ENCODE measurements around the gene NOD1.

DNA sequence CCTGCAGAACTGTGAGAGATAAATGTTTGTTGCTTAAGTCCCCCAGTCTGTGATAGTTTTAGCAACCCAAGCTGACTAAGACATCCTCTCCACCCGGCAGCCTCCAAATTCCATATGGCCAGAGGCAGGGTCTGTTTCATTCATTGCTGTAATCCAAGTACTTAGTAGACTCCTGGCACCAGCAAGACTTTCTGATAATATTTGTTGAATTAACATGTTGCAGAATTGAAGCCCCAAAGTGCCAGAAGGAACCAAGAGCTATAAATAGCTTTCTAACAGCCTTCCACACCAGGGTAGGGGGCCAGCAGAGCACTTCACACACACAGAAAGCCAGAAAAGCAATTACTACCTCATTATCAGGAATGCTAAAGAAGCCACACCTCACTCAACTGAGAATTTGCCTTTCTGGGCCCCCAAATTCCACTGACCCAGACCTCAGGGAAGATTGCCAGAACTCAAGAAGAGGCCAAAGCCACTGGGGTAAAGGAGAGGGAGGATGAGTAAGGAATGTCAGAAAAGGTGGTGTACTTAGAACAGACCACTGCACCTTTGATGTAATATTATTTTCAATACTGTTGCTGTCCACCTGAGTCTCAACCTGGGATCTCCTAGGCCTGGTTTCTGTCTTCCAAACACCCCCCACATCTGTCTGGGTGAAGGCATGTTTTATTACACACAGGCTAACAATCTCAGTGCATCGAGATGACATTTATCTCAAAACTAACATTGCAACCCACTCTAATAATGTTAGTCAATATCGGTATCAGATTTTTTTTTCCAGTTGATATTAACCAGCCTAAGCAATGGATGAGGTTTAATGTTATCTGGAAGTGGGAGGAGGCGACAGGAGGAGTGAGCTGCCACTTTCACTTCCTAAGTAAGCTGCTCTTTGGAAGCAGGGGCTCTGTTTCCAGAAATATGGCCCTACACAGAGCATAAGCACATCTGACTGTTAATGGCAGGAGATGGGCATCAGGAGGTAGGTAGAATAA, 5.5 kb downstream of the NOD1 start:
- TF ChIP-seq JUND (IDR thresholded peaks at IDR 0.05; ENCODE audit: low read length), result no peak
- TF ChIP-seq ZNF274 (IDR thresholded peaks at IDR 0.05; ENCODE audit: borderline replicate concordance, extremely low read depth, low read length), result no peak
- TF ChIP-seq RXRA (IDR thresholded peaks at IDR 0.05; ENCODE audit: insufficient read depth, low read depth, low read length), result no peak
- TF ChIP-seq POLR2A (IDR thresholded peaks at IDR 0.05; ENCODE audit: control extremely low read depth in 1 of 2, low read depth in 2 of 2, low read length in 2 of 2), result no peak
- TF ChIP-seq, protein P1, sequence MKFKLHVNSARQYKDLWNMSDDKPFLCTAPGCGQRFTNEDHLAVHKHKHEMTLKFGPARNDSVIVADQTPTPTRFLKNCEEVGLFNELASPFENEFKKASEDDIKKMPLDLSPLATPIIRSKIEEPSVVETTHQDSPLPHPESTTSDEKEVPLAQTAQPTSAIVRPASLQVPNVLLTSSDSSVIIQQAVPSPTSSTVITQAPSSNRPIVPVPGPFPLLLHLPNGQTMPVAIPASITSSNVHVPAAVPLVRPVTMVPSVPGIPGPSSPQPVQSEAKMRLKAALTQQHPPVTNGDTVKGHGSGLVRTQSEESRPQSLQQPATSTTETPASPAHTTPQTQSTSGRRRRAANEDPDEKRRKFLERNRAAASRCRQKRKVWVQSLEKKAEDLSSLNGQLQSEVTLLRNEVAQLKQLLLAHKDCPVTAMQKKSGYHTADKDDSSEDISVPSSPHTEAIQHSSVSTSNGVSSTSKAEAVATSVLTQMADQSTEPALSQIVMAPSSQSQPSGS (IDR thresholded peaks at IDR 0.05; ENCODE audit: low read length), result no peak
- no peak for TF ChIP-seq RAD21 (IDR thresholded peaks at IDR 0.05 in 1 of 2, conservative IDR thresholded peaks at IDR 0.05 in 1 of 2; ENCODE audit: low read depth in 2 of 2, low read length in 2 of 2)
- no peak for TF ChIP-seq POLR2AphosphoS5 (IDR thresholded peaks at IDR 0.05; ENCODE audit: low read depth, low read length)
- no peak for TF ChIP-seq BCL11A (IDR thresholded peaks at IDR 0.05; ENCODE audit: low read depth in 2 of 2, low read length in 2 of 2)
- TF ChIP-seq, protein P2, sequence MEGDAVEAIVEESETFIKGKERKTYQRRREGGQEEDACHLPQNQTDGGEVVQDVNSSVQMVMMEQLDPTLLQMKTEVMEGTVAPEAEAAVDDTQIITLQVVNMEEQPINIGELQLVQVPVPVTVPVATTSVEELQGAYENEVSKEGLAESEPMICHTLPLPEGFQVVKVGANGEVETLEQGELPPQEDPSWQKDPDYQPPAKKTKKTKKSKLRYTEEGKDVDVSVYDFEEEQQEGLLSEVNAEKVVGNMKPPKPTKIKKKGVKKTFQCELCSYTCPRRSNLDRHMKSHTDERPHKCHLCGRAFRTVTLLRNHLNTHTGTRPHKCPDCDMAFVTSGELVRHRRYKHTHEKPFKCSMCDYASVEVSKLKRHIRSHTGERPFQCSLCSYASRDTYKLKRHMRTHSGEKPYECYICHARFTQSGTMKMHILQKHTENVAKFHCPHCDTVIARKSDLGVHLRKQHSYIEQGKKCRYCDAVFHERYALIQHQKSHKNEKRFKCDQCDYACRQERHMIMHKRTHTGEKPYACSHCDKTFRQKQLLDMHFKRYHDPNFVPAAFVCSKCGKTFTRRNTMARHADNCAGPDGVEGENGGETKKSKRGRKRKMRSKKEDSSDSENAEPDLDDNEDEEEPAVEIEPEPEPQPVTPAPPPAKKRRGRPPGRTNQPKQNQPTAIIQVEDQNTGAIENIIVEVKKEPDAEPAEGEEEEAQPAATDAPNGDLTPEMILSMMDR (IDR thresholded peaks at IDR 0.05; ENCODE audit: control extremely low read depth in 1 of 3, insufficient read depth in 1 of 3, low read depth in 1 of 3, low read length in 3 of 3), result no peak

All from H1 (cell line).